Vagina (tissue), 2 donors: Measurements from ENCODE around the gene UHRF1.

Source experiments
- POLR2AphosphoS5 ChIP-seq, 2 donors: sonication (generic); formaldehyde crosslinking; IDR thresholded peaks; one replicate each; pipeline ENCODE4 v1.9.0; 2017; ENCODE audit warnings: antibody characterized with exemption in 2 of 2, mild to moderate bottlenecking in 2 of 2, low read depth in 1 of 2; ENCODE audit not compliant: insufficient read depth in 1 of 2
- TF ChIP-seq, protein P1 (sequence below), 3 experiments: fragments of 450-650 bp in 2 of 3; fragments of 200-600 bp in 1 of 3; sonication (generic) in 1 of 3; IDR thresholded peaks; one replicate each; pipeline ENCODE4 v1.5.1; 2017 to 2019; ENCODE audit warnings: antibody characterized with exemption in 3 of 3, mild to moderate bottlenecking in 2 of 3, moderate library complexity in 2 of 3

DNA sequence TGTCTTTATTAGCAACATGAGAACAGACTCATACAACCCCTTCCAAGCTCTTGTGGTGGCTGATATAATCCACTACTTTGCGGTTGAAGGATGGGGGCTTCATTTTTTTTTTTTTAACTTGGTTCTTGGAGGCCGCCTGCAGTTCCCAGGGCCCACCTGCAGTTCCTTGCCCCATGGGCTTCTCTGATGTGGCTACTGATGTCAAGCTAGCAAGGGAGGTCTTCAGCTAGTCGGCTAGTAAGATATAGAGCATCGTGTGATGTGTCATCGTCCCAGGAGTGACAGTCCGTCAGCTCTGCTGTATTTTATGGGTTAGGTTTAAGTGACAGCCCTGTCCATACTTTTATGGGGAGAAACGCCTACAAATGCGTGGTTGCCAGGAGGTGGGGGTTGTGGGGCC, 26.1 kb downstream of the UHRF1 start:
- TF ChIP-seq, protein P1, sequence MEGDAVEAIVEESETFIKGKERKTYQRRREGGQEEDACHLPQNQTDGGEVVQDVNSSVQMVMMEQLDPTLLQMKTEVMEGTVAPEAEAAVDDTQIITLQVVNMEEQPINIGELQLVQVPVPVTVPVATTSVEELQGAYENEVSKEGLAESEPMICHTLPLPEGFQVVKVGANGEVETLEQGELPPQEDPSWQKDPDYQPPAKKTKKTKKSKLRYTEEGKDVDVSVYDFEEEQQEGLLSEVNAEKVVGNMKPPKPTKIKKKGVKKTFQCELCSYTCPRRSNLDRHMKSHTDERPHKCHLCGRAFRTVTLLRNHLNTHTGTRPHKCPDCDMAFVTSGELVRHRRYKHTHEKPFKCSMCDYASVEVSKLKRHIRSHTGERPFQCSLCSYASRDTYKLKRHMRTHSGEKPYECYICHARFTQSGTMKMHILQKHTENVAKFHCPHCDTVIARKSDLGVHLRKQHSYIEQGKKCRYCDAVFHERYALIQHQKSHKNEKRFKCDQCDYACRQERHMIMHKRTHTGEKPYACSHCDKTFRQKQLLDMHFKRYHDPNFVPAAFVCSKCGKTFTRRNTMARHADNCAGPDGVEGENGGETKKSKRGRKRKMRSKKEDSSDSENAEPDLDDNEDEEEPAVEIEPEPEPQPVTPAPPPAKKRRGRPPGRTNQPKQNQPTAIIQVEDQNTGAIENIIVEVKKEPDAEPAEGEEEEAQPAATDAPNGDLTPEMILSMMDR (IDR thresholded peaks at IDR 0.05), result no peak
- no peak for TF ChIP-seq POLR2AphosphoS5 (IDR thresholded peaks at IDR 0.05; ENCODE audit: insufficient read depth in 1 of 2, low read depth in 1 of 2)
